ENCODE results near the gene NSDHL.

Gene NSDHL

DNA sequence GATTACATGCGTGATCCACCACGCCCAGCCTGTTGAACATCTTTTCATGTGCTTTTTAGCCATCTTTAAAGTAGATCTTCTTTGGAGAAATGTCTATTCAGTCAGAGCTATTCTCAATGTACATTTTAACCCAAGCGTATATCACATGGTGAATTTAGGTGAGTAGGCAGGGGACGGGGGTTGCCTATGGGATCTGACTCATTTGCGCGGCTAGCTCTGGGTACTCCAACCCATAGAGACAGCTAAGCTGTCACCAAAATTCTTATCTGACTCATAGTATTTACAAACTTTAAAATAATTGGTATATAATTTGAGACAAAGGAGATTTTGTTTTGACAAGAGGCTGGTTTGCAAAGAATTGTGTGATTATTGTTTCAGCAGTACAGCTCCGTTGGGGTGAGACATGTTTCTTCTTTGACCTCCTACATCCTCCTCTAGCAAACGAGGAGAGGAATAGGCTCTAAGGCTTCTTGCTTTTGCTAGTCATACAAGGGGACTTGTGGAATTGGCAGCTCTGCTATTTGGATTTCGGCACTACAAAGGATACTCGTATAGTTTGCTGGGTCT, 12.0 kb downstream of the NSDHL start:
- TF ChIP-seq, protein P1, sequence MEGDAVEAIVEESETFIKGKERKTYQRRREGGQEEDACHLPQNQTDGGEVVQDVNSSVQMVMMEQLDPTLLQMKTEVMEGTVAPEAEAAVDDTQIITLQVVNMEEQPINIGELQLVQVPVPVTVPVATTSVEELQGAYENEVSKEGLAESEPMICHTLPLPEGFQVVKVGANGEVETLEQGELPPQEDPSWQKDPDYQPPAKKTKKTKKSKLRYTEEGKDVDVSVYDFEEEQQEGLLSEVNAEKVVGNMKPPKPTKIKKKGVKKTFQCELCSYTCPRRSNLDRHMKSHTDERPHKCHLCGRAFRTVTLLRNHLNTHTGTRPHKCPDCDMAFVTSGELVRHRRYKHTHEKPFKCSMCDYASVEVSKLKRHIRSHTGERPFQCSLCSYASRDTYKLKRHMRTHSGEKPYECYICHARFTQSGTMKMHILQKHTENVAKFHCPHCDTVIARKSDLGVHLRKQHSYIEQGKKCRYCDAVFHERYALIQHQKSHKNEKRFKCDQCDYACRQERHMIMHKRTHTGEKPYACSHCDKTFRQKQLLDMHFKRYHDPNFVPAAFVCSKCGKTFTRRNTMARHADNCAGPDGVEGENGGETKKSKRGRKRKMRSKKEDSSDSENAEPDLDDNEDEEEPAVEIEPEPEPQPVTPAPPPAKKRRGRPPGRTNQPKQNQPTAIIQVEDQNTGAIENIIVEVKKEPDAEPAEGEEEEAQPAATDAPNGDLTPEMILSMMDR (IDR thresholded peaks at IDR 0.05; ENCODE audit: low read depth, low read length, missing control alignments), result no peak
- DNase-seq (ENCODE audit: low read depth), result no peak
- H3K4me3 ChIP-seq (ENCODE audit: low read depth, low read length), result no peak overlapping the region

DNA sequence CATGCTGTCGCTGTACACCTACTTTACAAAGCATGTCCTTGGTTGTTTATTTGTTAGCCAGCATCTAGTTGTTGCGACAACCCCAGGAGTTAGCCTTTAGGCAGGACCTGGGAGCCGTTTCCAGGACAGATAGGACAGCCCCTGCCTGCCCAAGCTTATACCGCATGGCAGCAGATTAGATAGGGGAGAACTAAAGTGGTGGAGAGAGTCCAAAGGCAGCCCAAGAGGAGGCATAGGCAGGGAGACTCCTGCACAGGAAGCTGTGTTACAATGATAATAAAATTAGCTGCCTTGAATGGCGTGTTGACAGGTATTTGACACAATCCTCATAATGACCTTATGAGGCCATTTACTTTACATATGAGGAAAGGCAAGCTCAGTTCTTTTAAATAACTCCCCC, 13.0 kb downstream of the NSDHL start:
- no peak for DNase-seq (ENCODE audit: low read depth)
- no peak overlapping the region for H3K4me3 ChIP-seq (ENCODE audit: low read depth, low read length)
- TF ChIP-seq, protein P1 (IDR thresholded peaks at IDR 0.05; ENCODE audit: low read depth, low read length, missing control alignments), result no peak

DNA sequence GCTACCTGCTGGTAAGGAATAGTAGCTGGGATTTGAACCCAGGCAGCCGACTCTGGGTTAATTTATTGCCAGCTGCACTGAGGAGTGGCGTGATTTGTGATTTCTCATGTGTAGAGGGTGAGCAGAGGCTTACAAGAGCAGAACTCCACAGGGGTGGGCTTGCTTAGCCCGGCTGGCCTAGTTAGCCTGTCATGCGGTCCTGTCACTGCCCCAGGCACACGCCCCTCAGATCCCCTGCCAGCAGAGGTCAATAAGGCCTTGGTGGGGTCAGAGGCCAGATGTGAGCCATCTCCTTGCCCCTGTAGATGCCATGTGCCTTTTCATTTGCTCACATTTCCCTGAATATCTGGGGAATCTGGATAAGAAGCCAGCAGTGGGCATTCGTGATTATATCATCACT, 13.4 kb downstream of the NSDHL start:
- no peak for DNase-seq (ENCODE audit: low read depth)

DNA sequence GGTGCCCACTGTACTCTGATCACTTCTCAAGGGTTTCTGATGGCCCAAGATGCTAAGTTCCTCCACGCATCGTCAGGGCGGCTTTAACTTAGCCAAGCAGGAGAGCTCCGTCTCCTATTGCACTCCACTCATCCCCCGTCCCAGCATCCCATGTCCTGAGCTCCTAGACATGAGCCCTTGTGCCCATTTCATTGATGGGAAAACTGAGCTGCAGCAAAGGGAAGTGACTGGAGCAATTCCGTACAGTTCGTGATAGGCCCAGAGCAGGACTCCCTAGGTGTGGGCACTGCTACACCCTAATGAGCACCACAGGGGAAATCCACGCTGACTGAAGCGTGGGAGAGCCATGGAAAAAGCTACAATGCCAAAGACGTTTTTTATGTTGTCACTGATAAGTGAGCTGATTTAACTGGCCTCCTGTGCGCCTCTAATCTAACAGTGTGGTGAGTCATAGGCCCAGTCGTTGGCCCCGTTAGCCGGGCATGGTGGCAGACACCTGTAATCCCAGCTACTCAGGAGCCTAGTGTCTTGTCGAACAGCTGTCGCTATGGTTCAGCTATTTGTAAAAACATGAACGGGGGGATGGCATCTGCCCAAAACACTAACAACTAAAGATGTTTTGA, 14.9 kb downstream of the NSDHL start:
- no peak overlapping the region for H3K4me3 ChIP-seq (ENCODE audit: low read depth, low read length)
- DNase-seq (ENCODE audit: low read depth), result no peak
- TF ChIP-seq, protein P1 (IDR thresholded peaks at IDR 0.05; ENCODE audit: low read depth, low read length, missing control alignments), result no peak

More for the DNA sequence above, 13.4 kb downstream of the NSDHL start:
- no peak overlapping the region for H3K4me3 ChIP-seq (ENCODE audit: low read depth, low read length)
- TF ChIP-seq, protein P1 (IDR thresholded peaks at IDR 0.05; ENCODE audit: low read depth, low read length, missing control alignments), result no peak

DNA sequence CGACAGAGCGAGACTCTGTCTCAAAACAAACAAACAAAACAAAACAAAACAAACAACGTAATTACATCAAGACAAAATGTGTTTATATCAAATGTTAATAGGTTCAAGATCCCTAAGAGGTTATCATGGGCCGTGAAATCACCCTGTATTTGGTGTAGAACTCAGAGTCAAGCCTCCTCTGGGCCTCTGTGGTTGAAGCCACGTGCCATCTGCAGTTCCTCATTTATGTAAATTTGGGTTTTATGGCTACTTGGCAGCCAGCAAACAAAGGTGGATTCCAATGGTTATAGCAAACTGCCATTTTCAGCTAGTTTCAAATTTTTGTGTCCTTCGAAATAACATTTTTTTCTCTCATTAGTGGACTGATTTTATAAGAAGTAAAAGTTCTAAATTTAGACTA, 16.4 kb downstream of the NSDHL start:
- H3K4me3 ChIP-seq (ENCODE audit: low read depth, low read length), result no peak overlapping the region
- DNase-seq (ENCODE audit: low read depth), result no peak
- TF ChIP-seq, protein P1 (IDR thresholded peaks at IDR 0.05; ENCODE audit: low read depth, low read length, missing control alignments), result no peak

DNA sequence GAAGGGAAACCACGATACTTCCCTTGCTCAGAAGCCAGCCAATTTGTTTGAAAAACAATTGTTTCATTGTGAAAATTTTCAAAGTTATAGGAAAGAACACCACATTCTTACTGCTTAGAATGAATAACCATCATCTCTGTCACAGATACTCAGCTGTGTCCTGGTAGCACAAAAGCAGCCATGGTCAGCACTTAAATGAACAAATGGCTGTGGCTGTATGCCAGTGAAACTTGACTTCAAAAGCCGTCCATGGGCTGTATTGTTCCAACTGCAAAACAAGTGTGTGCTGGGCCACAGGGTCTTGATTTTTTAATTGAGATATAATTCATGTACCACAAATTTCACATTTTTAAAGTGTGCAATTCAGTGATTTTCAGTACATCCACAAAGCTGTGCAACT, 19.6 kb downstream of the NSDHL start:
- DNase-seq (ENCODE audit: low read depth), result no peak
- TF ChIP-seq, protein P1 (IDR thresholded peaks at IDR 0.05; ENCODE audit: low read depth, low read length, missing control alignments), result no peak
- H3K4me3 ChIP-seq (ENCODE audit: low read depth, low read length), result no peak overlapping the region

DNA sequence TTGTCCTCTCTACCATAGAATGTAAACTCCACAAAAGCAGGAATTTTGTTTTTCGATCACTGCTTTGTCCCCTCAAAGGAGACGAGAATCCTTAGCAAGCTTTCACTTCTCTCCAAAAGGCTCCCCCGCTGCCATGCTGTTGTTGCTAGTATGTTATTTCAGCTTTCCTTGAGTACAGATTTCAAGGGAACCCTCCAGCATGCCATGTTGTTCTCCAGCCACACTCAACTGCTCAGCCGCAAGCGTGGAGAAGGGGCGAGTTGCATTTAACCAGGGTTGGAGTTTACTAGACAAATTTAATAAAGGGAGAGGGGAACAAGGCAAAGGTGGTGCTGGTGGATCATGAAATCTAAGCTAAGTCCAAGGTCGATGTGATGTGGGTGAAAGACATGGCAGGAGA, 23.1 kb downstream of the NSDHL start:
- TF ChIP-seq, protein P1 (IDR thresholded peaks at IDR 0.05; ENCODE audit: low read depth, low read length, missing control alignments), result no peak
- no peak overlapping the region for H3K4me3 ChIP-seq (ENCODE audit: low read depth, low read length)
- DNase-seq (ENCODE audit: low read depth), result no peak
